GM19324 (cell line): ENCODE data around the gene EGR2.

Experiments used
- ATAC-seq: cut with Tn5 transposase; IDR thresholded peaks from one replicate; pipeline ENCODE4 v1.9.1; 2021; ENCODE audit warnings: mild to moderate bottlenecking, moderate library complexity; ENCODE audit not compliant: unreplicated experiment, low FRiP score

The EGR2 gene

DNA sequence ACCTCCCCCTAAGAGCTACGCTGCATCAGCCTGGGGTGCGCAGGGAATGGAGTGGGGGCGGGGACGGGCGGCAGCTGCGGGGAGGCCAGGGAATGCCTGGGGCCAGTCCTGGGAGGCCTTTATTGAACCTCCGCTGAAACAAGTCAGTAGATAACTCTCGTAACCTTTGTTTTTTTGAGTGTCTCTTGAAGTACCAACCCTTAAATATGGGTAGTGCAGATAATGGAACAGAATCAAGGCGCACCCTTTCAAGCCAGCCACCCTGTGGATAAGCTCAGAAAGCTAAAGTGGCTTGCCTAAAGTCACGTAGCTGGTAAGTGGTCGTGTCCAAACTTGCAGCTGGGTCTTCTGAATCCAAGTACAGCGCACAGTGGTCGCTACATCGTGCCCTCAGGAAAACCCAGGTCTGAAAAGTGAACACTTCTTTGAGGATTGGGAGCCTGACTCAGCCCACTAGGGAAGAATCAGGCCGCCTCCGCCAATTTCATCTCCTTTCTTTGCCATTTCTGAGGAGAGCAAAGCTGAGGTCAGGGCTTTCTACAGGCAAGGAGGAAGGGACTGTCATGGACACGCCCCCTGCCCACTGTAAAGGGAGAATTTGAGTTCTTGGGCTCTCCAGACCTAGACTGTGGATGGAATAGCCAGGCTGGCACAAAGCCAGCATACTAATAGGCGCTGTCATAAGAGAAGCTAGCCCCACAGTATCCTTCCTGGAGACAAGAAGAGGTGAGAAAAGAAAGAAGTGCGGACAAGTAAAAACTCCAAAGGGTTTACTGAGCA, 3.2 kb upstream of the EGR2 start:
- ATAC-seq: no peak

- ATAC-seq: no peak
Measured at GRCh38 chr10:62818426-62819011, 2.4 kb upstream of the EGR2 start.

- peak; percentile 33 for ATAC-seq
Measured at GRCh38 chr10:62817766-62818425, 1.7 kb upstream of the EGR2 start.

DNA sequence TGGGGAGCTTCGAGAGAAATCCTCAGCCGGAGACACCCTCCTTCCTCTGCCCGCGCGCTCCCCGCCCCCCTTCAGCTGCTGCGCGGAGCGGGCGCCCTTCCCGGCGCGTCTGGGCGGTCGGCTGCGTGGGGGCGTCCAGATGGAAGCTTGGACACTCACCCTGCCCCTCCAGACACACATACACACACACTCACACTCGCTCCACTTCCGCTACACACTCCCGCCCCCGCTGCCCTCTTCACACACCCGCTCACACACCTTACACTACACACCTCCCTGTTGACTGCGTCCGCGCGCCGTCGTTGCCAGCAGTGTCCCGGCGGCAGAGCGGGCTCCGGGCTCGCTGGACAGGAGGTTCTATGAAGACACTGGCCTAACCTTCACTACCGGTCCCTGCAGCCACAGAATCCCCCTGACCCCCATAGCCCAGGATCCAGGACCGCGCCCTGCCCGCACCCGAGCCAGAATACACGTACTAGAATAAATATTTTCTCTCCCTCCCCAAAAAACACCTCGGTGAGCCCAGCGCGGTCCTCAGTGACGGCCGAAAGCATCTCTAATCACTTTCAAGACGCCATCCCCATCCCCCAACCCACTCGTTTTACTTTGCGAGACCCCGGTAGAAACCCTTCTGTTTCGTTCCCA, 1.1 kb upstream of the EGR2 start:
- ATAC-seq: peak; percentile 27

- no peak for ATAC-seq
Measured at GRCh38 chr10:62816076-62816330, 163 bp downstream of the EGR2 start.

GRCh38 chr10:62815381-62816075, 638 bp downstream of the EGR2 start:
- no peak for ATAC-seq

DNA sequence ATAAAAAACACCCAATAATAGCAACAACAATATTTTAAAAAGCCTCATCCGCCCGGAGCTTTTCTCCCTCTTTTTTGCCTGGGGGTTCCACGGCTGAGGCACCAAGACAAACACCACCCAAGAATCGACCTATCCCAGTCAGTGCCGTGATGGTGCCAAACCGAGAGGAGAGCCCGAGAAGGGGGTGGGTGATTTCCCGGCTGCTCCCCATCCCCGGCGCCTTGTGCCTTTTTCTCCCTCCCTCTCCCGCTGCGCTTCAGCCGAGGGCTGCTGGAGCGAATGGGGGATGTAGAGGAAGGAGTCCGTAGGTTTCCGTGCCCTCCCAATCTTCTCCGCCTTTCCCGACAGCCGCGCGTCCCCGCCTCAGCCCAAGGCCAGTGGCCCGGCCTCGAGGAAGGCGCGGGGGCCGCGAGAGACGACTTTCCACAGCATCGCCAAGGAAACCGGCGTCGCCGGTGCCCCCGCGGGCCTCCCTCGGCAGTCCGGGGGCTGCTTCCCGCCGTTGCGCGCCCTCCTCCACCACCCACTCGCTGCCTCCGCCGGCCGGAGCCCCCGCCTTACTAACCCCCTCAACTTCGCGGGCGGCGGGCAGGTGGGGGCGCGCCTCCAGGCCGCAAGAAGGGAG, 1.3 kb downstream of the EGR2 start:
- ATAC-seq: no peak

DNA sequence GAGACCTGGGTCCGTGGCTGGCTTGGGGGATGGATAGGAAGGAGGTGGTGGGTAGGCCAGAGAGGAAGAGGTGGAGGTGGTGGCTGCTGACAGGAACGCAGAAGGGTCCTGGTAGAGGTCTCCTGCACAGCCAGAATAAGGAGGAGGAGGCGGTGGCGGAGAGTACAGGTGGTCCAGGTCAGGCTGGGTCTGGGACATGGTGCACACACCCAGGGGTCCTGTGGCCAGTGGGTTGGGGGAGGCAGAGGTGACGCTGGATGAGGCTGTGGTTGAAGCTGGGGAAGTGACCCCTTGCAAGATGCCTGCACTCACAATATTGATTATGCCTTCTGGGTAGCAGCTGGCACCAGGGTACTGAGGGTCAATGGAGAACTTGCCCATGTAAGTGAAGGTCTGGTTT, 2.2 kb downstream of the EGR2 start:
- ATAC-seq: no peak

DNA sequence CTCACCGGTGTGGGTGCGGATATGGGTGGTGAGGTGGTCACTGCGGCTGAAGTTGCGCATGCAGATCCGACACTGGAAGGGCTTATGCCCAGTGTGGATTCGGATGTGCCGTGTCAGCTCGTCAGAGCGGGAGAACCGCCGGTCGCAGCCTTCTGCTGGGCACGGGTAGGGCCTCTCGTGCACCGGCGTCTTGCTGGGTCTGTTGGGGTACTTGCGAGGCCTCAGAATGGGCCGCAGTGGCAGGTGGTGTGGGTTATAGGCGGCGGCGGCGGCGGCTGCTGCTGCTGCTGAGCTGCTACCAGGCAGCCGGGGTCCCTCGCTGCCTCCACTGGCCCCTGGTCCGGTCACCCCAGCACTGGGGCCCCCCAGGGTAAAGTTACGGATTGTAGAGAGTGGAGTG, 2.7 kb downstream of the EGR2 start:
- no peak for ATAC-seq

DNA sequence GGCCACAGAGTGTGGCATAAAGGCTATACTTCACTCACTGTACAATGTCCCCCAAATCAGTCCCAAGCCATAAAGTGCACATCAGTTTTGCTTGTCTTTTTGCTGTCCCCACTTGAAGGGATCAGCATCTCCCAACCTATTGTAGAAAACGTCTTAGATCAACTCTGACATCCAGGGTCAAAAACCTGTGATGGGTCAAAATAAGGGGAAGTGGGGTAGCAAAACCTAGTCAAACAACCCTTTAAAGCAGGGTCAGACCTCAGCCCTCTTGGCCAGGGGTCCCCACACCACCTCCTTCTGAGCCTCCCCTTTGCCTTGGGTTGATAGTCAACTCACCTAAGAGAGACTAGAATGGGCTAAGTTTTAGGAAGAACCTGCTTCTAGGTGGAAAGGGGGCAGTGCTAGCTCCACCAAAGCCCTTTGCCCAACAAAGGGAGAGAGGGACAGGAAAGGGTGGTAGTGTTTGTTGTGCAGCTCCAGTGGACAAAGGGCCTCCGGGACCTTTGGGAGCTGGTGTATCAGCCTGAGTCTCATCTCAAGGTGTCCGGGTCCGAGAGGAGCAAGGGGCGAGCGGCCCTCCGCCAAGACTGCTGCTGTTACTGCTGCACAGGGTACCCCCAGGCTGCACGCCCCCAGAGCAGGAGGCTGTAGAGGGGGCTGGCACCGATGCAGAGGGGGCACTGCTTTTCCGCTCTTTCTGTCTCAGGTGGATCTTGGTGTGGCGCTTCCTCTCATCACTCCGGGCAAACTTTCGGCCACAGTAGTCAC, 3.3 kb downstream of the EGR2 start:
- no peak for ATAC-seq

DNA sequence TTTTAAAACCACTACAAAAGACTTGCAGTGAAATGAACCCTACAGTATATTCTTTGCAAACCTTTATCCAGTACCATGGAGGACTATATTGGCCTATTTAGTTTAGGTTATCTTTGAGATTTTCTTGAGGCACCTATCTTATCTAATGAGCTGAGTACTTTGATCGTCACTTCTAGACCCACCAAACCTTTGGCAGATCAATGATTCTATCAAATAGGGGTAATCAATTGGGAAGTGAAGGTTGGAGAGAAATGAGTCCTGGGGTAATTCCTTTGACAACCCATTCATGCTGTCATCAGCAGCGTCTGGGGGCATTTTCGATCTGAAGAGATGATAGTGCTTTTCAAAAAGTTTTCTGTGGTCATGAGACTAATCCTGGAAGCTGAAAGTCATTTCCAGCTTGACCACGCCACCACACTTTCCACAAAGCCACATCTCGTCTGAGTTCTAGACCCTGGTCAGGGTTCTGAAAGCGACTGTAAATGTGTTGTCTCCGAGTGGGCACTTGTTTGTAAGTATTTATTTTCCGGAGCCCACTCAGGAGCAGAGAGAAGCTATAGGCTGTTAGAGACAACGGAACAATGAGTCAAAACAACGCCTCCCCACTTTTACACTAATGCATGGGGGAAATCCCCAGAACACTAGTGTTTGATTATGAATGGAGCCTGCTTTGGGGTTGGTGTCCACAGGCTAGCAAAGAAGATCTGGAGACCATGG, 4.8 kb downstream of the EGR2 start:
- ATAC-seq: no peak

DNA sequence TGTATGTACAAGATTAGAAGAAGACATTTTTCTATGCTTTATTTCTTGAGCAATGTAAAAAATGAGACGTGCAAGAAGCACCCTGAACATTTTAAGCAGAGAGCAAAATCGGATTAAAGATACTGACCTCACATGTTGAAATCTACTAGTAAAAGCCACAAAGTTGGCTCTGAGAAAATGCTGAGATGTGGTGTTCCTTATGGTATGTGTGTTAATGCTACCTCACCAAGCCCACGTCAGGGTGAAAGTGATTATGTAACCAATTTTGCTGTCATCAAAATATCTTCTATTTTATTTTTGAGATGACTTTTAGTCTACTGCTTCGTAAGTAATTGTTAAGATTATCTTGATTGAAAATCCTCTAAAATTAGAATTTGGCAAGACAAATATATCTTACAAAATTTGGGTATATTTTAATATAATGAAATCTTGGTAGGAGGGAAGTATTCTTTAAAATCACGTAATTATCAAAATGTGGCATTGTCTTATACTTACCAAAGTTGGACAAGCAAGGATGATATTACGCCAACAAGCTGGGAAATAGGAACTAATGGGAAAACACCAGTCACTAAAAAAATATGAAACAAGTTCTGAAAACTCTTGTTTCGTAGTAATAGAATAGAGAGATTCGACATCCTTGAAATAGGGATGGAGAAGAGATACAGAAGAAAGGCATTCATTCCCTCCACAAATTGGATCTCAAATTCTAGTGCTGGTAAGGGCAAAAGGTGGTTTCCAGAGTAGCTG, 5.8 kb downstream of the EGR2 start:
- ATAC-seq: no peak

- no peak for ATAC-seq
Measured at GRCh38 chr10:62806251-62806650, 9.9 kb downstream of the EGR2 start.

DNA sequence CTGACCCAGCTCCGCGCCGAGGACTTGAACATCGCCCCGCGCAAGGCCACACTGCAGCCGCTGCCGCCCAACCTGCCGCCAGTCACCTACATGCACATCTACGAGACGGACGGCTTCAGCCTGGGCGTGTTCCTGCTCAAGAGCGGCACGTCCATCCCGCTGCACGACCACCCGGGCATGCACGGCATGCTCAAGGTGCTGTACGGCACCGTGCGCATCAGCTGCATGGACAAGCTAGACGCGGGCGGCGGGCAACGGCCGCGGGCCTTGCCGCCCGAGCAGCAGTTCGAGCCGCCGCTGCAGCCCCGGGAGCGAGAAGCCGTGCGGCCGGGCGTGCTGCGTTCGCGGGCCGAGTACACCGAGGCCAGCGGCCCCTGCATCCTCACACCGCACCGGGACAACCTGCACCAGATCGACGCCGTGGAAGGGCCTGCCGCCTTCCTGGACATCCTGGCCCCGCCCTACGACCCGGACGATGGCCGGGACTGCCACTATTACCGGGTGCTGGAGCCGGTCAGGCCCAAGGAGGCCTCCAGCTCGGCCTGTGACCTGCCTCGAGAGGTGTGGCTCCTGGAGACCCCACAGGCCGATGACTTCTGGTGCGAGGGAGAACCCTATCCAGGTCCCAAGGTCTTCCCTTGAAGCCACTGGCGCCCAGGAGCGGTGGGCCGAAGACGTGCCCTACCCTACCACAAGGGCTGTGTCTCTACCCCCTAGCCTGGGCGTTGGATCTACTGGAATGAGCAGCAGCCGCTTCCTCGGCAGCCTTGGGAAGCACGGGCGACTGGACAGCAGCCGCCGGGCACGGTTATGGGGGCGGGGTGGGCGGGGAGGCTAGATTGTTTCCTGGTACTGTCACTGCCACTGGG, 10.7 kb downstream of the EGR2 start:
- ATAC-seq: peak; percentile 4

DNA sequence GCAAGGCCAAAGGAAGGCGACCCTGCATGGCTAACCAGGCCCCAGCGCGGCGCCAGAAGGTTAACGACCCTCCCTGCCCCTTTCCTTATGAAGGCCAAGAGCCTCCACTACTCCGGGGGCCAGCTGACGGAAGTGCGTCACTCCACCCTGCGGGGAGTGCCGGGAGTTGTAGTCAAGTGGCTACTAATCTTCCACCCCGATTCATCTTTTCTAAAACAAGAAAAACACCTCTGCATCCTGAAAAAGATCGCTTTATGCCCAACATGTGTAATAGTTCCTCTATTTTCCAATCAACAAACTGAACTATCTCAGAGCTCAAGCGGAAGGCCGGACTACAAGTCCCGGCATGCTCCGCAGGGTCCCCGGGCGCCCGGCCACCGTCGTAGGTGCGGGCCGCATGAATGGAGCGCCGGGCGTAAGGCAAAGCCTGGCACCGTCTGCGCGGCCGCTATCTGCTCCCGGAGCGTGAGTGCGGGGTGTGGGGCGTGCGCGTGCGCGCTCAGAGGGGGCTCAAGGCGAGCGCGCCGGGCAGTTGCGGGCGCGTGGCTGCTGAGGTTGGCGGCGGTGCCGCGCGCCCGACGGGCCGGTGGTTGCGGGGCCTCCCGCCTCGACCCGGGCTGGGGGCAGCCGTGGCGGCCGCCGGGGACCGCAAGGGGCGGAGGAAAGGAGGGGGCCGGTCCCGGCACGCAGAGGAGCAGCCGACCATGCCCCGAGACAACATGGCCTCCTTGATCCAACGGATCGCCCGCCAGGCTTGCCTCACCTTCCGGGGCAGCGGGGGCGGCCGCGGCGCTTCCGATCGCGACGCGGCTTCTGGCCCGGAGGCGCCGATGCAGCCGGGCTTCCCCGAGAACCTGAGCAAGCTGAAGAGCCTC, 11.6 kb downstream of the EGR2 start, which contains the start of gene ADO:
Gene ADO (plus strand): TSS at position 365 of the 875 bp plus-strand sequence. CDS start 340 bp downstream, at position 705.
- ATAC-seq: peak; percentile 95

DNA sequence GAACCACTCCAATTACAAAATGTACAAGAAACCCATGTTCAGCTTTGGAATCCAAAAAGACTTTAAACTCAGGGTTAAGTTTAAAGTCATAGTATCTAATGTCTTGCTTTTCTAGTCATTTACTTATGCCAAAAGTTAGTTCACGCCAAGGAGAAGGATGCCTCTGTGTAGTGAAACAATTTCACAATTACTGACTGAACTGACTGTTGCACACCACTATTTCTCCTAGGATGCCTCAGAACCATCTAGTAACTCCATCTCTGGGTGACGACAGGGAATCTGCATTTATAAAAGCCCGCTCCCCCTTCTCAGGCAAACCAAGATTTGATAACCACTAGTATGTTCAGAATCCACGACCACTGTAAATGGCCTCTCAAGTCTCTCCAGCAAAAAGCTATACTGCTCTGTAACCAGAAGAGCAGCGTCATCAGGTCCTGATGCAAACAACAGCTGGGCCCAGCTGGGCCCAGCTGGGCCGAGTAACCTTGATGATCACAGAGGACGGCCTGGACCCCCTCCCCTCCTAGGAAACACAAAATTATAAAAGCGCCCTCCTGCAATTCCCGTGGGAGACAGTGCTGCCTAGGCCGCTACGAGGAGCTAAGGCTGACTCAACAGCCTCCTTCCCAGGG, 12.3 kb downstream of the EGR2 start:
- ATAC-seq: no peak
